Activated CD8-positive, alpha-beta memory T cell treated with anti-CD3 and anti-CD28 coated beads, Interleukin-2, amount 10 ng/mL, durations not matched to agents 7 days and 5 days (primary cell): ENCODE results near the gene CNBD2. TPM values are rescaled to one million over a fixed set of nuclear protein-coding genes. Genes with fewer than 3 reads are reported as not detected.
"Not testable (repeated sequence)": the region's sequence is repeated elsewhere in the genome, so short reads cannot be mapped to it uniquely, and the experiment has no call there.

ENCODE experiments used
- ATAC-seq: fragments of 150-1000 bp; cut with Tn5 transposase; one replicate; pipeline ENCODE4 v1.10.0; 2021; ENCODE audit warnings: moderate library complexity
- CTCF ChIA-PET: fragments of 350-600 bp; sonication (Branson Sonifier 250); formaldehyde crosslinking; loops from one replicate; lab custom pipeline; 2021; ENCODE audit warnings: antibody characterized with exemption; lab: Charles Lee
- DNase-seq: peaks from one replicate; pipeline ENCODE4 v3.0.0-alpha.2; 2020
- H3K27ac Mint-ChIP-seq: one replicate; pipeline ENCODE4 v1.8.0; 2021; ENCODE audit warnings: mild to moderate bottlenecking, mixed read lengths
- H3K27me3 Mint-ChIP-seq: one replicate; pipeline ENCODE4 v1.8.0; 2021; ENCODE audit warnings: mixed read lengths
- H3K36me3 Mint-ChIP-seq: one replicate; pipeline ENCODE4 v1.8.0; 2021; ENCODE audit warnings: mild to moderate bottlenecking, mixed read lengths
- H3K4me1 Mint-ChIP-seq: one replicate; pipeline ENCODE4 v1.8.0; 2021; ENCODE audit warnings: mixed read lengths
- H3K4me3 Mint-ChIP-seq: one replicate; pipeline ENCODE4 v1.8.0; 2021; ENCODE audit warnings: mild to moderate bottlenecking, moderate library complexity, mixed read lengths
- H3K9me3 Mint-ChIP-seq: one replicate; pipeline ENCODE4 v1.8.0; 2022; ENCODE audit warnings: low read depth, mixed read lengths
- total RNA-seq, 2 experiments: library from RNA; stranded (reverse); gene quantifications; one replicate each; pipeline ENCODE4 v1.2.3, GENCODE V29; 2021

CNBD2 gene
- 1 to 10 TPM; 5.2 to 7.8 TPM for total RNA-seq

DNA sequence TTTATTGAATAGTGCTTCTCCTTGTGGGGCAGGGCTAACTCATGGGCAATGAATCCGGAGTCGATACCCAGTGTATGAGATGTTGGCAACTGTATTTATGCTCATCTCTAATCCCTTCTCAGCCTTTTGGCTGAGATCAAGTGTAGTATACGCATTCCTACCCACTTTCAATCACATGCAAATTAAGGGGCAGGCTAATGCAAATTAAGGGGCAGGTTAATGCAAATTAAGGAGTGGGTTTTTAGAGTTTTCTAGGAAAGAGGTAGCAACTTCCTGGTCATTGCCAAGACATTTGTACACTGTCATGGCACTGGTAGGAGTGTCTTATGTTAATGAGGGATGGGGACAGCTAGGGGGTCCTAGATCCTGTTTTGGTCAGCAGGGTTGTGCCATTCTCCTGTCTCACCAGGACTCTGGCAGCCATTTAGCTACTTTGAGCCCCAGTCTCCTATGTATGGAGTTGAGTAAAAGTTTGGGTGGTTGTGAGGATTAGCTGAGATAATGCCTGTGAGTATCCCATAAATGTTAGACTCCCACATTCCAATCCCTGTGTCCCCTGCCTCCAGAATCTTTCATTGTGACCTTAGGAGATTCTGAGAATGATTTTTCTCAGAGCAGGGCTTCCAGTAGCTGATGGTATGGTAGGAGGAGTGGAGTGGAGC, at the start of gene CNBD2:
Gene CNBD2 (plus strand): TSS at position 612 of the 662 bp plus-strand sequence. CDS start 173 bp downstream, outside the sequence.
- Mint-ChIP-seq H3K27me3 (peaks cover 9% of the 10 kb centered on the region), H3K4me3 (no peak within 1 kb of the TSS), H3K4me1 (peaks cover 3% of the 10 kb centered on the region), H3K36me3 (no peaks in the 10 kb centered on the region), H3K9me3 (no peaks in the 10 kb centered on the region), H3K27ac (no peak within 1 kb of the TSS)
- ATAC-seq (no peak), DNase-seq (no peak)
- CTCF ChIA-PET: interaction anchor here (0.9 to 1.3 kb wide), 3 partner anchors 13 to 25 kb away, joined by 3 to 4 read pairs (median 4); partner anchors contain the start of gene SCAND1

DNA sequence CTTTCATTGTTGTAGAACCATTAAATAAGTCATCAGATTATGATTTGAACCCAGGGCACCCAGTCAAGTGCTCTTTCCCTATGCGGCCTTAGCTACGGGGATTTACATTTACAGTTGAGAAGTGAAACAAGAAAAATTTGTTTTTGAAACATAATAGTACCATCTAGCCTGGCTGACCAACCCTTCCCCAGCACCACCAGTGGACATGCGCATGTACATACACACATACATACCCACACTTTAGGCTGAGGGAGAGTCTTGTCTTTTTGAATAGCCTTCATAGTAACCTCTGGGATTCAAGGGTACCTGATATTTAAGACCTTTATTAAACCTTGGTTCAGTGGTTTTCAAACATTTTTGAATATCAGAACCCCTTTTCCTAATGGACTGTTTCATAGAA, 47.9 kb upstream of the CNBD2 start:
- H3K27me3 Mint-ChIP-seq: no peaks in the 10 kb centered on the region
- peaks cover 27% of the 10 kb centered on the region for H3K36me3 Mint-ChIP-seq
- H3K9me3 Mint-ChIP-seq: no peaks in the 10 kb centered on the region
- no peak for ATAC-seq
- no peak overlapping the region for H3K4me3 Mint-ChIP-seq
- CTCF ChIA-PET: interaction anchor here (1.0 kb wide), 1 partner anchor 36 kb away, joined by 3 read pairs; no protein-coding TSS in a partner anchor
- DNase-seq: no peak
- no peak overlapping the region for H3K27ac Mint-ChIP-seq
- no peaks in the 10 kb centered on the region for H3K4me1 Mint-ChIP-seq

DNA sequence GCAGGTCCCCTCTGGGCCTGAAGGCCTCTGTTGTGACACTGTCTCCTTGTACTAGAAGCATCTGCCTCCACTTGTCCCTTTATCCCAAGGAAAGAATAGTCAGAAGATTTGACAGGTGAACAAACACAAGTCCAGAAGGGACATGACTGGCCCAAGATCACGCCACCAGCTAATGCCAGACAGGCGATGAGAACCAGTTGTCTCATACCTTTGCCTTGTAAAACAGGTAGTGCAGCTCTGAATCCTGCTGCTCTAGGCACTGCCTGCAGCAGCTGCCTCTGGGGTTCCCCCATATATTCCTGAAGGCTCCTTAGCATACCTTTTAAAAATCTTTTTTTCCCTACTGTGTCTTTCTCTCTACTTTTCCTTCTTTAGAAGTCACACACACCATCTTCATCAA, 39.1 kb upstream of the CNBD2 start:
- no peak for ATAC-seq
- CTCF ChIA-PET: no interaction called here
- DNase-seq: no peak

DNA sequence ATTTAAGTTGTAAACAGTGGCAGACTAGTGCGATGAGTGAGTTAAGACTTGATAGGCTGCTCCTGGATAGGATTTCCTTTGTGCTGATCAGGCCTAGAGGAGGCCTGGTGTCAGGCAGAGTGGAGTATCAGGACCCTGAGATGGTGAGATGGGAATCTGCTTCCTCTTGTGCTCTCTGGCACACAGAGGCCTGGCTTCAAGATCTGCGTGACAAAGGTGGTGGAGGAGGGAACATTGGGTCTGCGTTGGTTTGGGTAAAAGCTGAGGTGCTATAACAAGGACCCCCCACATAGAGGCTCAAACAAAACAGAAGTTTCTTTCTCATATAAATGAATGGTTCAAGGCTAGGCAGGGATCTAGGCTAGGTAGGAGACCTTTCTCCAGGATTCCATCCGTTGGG, 34.3 kb upstream of the CNBD2 start:
- DNase-seq: no peak
- CTCF ChIA-PET: interaction anchor here (1.1 to 1.9 kb wide), 3 partner anchors 13 to 539 kb away, joined by 3 to 6 read pairs (median 5); partner anchors contain the start of gene SCAND1
- H3K27me3 Mint-ChIP-seq: no peaks in the 10 kb centered on the region
- H3K4me3 Mint-ChIP-seq: no peak overlapping the region
- no peak overlapping the region for H3K27ac Mint-ChIP-seq
- no peak for ATAC-seq
- peaks cover 23% of the 10 kb centered on the region for H3K36me3 Mint-ChIP-seq
- peaks cover 14% of the 10 kb centered on the region for H3K4me1 Mint-ChIP-seq
- H3K9me3 Mint-ChIP-seq: no peaks in the 10 kb centered on the region

More for the DNA sequence above, 39.1 kb upstream of the CNBD2 start:
- peaks cover 12% of the 10 kb centered on the region for H3K4me1 Mint-ChIP-seq
- no peaks in the 10 kb centered on the region for H3K9me3 Mint-ChIP-seq
- no peak overlapping the region for H3K4me3 Mint-ChIP-seq
- H3K36me3 Mint-ChIP-seq: peaks cover 32% of the 10 kb centered on the region
- no peak overlapping the region for H3K27ac Mint-ChIP-seq
- H3K27me3 Mint-ChIP-seq: no peaks in the 10 kb centered on the region

DNA sequence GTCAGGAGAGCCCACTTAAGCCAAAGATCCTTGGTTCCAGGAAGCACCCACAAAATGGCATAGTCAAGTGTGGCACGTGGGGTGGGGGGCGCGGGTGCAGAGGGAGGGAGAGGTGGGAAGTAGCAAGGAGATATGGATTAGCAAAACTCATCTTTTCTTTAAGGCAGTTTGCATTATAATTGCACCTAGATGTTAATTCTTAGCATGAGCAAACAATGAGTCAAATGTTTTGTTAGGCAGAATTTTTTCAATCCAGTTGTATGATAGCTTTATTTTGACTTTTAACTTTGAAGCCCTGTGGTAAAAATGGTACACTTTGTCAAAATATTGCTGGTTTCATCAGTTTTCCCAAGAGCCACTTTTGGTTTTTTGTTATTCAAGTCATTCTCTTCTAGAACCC, 29.1 kb upstream of the CNBD2 start:
- DNase-seq (no peak), ATAC-seq (no peak)
- H3K27me3 Mint-ChIP-seq: no peaks in the 10 kb centered on the region
- H3K4me1 Mint-ChIP-seq: peaks cover 2% of the 10 kb centered on the region
- H3K4me3 Mint-ChIP-seq: no peak overlapping the region
- H3K9me3 Mint-ChIP-seq: no peaks in the 10 kb centered on the region
- CTCF ChIA-PET: no interaction called here
- H3K27ac Mint-ChIP-seq: no peak overlapping the region
- peaks cover 8% of the 10 kb centered on the region for H3K36me3 Mint-ChIP-seq

DNA sequence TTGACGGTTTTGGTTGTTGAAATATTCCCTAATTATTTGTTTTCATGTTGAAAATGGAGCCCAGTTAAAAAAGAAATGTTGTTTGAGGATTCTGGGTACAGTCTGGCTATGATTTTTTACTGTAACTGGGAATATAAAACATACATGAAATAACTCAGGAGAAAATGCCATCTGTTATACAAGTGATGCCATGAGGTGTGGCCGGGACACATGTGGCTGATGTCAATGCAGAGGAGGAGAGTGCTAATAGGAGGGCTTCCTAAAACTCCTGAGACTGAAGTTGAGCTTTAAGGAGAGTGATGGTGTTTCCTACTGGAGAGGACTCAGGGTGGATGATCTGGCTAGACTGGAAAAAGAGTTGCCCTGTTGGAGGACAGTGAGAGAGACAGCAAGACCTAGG, 26.8 kb upstream of the CNBD2 start:
- Mint-ChIP-seq H3K36me3 (peaks cover 10% of the 10 kb centered on the region), H3K27ac (no peak overlapping the region), H3K9me3 (no peaks in the 10 kb centered on the region), H3K4me3 (no peak overlapping the region), H3K4me1 (no peaks in the 10 kb centered on the region), H3K27me3 (no peaks in the 10 kb centered on the region)
- DNase-seq: no peak
- CTCF ChIA-PET: interaction anchor here (2.7 kb wide), 1 partner anchor 12 kb away, joined by 13 read pairs; the partner anchor contains the start of gene SCAND1
- ATAC-seq: no peak

DNA sequence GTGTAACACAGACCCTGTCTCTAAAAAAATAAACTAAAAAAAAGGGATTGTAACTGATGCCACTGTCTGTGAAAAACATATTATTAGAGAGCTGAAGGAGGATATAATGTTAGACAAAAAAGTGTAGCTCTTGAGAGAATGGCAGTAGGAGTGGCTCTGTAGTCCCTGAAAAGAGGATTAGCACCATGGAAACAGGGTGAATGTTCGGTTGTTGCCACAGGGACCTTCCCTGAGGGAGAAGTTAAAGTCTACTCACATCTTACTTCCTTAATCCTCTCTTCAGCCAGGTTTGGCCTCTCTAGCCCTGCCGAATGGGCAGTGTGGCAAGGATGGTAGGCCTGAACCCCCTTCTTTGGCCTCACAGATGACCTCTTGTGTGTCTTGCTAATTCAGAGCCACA, 26.1 kb upstream of the CNBD2 start:
- no peak for ATAC-seq
- CTCF ChIA-PET: interaction anchor here (1.5 to 2.7 kb wide), 2 partner anchors 12 to 58 kb away, joined by 3 to 13 read pairs; partner anchors contain the start of gene SCAND1
- Mint-ChIP-seq H3K36me3 (peaks cover 11% of the 10 kb centered on the region), H3K4me1 (no peaks in the 10 kb centered on the region), H3K27ac (no peak overlapping the region), H3K27me3 (no peaks in the 10 kb centered on the region), H3K9me3 (no peaks in the 10 kb centered on the region), H3K4me3 (no peak overlapping the region)
- DNase-seq: no peak

DNA sequence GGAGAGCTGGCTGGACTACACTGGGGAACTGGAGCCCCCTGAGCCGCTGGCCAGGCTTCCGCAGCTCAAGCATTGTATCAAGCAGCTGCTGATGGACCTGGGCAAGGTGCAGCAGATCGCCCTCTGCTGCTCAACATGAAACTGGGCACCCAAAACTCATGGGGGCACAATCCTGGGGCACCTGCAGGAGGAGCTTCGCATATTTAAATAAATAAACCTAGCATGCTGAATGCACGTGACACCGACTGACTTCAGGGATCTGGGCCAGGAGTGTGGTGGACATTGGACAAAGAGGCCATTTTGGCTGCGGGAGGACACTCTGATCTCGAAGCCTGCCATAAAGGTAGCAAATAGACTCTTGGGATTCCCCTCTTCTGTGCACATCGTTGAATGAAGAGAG, 20.9 kb upstream of the CNBD2 start:
- Mint-ChIP-seq H3K9me3 (no peaks in the 10 kb centered on the region), H3K4me3 (no peak overlapping the region), H3K27me3 (no peaks in the 10 kb centered on the region), H3K4me1 (peaks cover 11% of the 10 kb centered on the region), H3K36me3 (peaks cover 14% of the 10 kb centered on the region), H3K27ac (no peak overlapping the region)
- peak; percentile 74 for ATAC-seq
- peak; percentile 55 for DNase-seq
- CTCF ChIA-PET: interaction anchor here (0.9 to 1.7 kb wide), 10 partner anchors 10 to 64 kb away, joined by 3 to 6 read pairs (median 3); no protein-coding TSS in a partner anchor

DNA sequence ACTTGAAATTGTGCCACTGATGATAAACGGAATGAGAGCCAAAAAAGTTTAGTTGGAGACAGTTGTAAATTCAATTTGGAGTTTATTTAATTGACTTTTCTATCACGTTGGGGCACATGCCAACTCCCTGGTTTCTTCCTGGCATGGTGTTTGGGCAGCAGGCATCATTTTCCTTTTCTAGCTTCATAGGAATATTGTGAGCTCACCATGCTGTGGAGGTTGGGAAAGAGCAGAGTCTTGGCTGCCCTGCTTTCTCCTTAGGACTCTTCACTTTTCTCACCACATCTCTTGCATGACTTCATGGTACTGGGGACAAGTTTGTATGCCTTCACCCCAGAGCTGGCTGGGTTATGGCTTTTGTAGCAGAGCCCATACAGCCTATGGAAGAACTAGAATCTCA, 20.5 kb upstream of the CNBD2 start:
- CTCF ChIA-PET: interaction anchor here (0.9 to 1.7 kb wide), 8 partner anchors 10 to 50 kb away, joined by 3 to 6 read pairs (median 3); no protein-coding TSS in a partner anchor

DNA sequence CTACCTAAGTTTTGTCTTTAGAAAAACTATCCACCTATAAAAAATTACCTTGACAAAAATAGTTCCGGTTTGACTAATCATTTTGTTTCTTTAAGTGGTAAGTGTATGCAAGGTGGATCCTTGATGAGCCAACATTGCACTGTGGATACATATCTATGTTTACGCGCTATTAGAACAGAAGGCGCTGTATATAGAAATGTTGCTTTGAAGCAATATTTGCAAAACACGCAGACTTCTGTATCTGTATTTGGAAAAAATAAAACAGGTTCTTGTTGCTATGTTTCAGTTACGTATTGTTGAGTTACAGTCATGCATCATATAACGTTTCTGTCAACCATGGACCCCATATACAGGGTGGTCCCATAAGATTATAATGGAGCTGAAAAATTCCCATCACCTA, 18.3 kb upstream of the CNBD2 start:
- Mint-ChIP-seq H3K4me1 (peaks cover 16% of the 10 kb centered on the region), H3K27ac (no peak overlapping the region), H3K27me3 (no peaks in the 10 kb centered on the region), H3K36me3 (peaks cover 12% of the 10 kb centered on the region), H3K9me3 (no peaks in the 10 kb centered on the region), H3K4me3 (no peak overlapping the region)
- DNase-seq (no peak), ATAC-seq (no peak)
- CTCF ChIA-PET: no interaction called here

More for the DNA sequence above, 20.5 kb upstream of the CNBD2 start:
- Mint-ChIP-seq H3K4me3 (no peak overlapping the region), H3K36me3 (peaks cover 14% of the 10 kb centered on the region), H3K4me1 (peaks cover 15% of the 10 kb centered on the region), H3K9me3 (no peaks in the 10 kb centered on the region), H3K27me3 (no peaks in the 10 kb centered on the region), H3K27ac (no peak overlapping the region)
- DNase-seq: no peak
- no peak for ATAC-seq

DNA sequence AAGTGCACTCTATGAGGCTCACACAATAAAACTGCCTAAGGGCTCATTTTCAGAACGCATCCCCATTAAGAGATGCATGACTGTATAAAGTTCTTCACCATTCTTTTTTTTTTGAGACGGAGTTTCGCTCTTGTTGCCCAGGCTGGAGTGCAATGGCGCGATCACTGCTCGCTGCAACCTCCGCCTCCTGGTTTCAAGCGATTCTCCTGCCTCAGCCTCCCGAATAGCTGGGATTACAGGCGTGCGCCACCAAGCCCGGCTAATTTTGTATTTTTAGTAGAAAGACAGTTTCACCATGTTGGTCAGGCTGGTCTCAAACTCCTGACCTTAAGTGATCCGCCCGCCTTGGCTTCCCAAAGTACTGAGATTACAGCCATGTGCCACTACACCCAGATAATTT, 16.3 kb upstream of the CNBD2 start:
- CTCF ChIA-PET, H3K9me3 Mint-ChIP-seq, DNase-seq, H3K27me3 Mint-ChIP-seq, ATAC-seq: not testable (repeated sequence)
- Mint-ChIP-seq H3K4me1 (peaks cover 23% of the 10 kb centered on the region), H3K4me3 (peak overlapping the region; percentile 90), H3K27ac (peak overlapping the region; percentile 15), H3K36me3 (peaks cover 12% of the 10 kb centered on the region)

DNA sequence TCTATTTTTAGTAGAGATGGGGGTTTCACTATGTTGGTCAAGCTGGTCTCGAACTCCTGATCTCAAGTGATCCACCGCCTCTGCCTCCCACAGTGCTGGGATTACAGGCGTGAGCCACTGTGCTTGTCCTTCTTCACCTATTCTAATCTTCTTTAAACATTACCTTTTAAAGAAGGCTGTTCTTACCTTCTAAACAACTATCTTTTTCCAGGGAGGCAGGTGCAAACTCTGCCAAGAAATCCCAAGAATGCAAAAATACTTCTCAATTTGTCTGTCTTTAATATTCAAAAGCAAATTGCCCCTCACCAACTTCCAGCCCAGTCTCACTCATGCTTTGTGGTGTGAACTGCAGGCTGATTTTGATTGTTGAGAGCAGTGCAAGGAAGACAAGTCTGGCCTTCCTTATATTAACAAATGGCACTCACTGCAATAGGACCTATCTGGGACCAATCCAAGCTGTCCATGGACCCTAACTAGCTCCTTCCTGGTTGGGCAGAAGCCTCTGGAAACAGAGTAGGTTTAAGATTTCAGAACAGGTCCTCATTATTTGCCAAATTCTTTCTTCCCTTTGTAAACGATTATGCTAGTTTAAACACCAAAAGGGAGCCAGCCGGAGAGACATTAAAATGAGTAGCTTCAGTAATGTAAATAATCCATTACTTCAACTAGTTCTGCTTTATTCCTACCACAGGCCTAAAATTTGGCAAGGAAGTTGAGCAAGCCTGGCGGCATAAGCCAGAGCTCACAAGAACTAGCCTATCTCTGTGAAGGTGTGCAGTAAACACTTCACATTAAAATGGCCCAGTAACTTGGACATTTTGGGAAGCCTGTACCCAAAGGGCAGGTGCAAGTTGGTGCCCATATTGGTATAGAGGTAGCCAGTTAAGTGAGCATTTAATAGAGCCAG, 15.7 kb upstream of the CNBD2 start:
- peaks cover 8% of the 10 kb centered on the region for H3K36me3 Mint-ChIP-seq
- CTCF ChIA-PET: interaction anchor here (0.9 to 4.0 kb wide), 12 partner anchors 10 to 652 kb away, joined by 3 to 47 read pairs (median 10); partner anchors contain the start of genes PHF20, RAB5IF and RBM39
- peak overlapping the region; percentile 100 for H3K27ac Mint-ChIP-seq
- peaks cover 23% of the 10 kb centered on the region for H3K4me1 Mint-ChIP-seq
- H3K9me3 Mint-ChIP-seq: no peaks in the 10 kb centered on the region
- DNase-seq (no peak), ATAC-seq (no peak)
- peak overlapping the region; percentile 90 for H3K4me3 Mint-ChIP-seq
- no peaks in the 10 kb centered on the region for H3K27me3 Mint-ChIP-seq
